Adipose tissue (tissue), 3 donors: ENCODE data around the gene ZNF791. TPM values are rescaled to one million over a fixed set of nuclear protein-coding genes. Genes with fewer than 3 reads are reported as not detected.
"Not testable (repeated sequence)": the region's sequence is repeated elsewhere in the genome, so short reads cannot be mapped to it uniquely, and the experiment has no call there.

Experiments
- H3K27ac ChIP-seq: one replicate; pipeline ENCODE4 v1.5.1; 2013; ENCODE audit warnings: low read depth, low read length
- WGBS, 3 donors: extraction: QIAGEN DNeasy Blood & Tissue Kit; methylation state at CpG; one replicate each; pipeline ENCODE4 v1.1.7; 2013; 5-methylcytosine and 5-hydroxymethylcytosine counted together
- polyA plus RNA-seq, 3 donors: library from polyadenylated mRNA; stranded (reverse); fragments of 200-250 nt; gene quantifications; one replicate each; pipeline ENCODE4 v1.2.3, GENCODE V29; 2013
- donor health status: healthy with polysubstance abuse.
- donor health status: Bipolar disorder and iron deficiency.
- donor health status: healthy.

Gene ZNF791
- polyA plus RNA-seq, 3 donors = 4.0 to 7.6 (median 4.4) TPM

DNA sequence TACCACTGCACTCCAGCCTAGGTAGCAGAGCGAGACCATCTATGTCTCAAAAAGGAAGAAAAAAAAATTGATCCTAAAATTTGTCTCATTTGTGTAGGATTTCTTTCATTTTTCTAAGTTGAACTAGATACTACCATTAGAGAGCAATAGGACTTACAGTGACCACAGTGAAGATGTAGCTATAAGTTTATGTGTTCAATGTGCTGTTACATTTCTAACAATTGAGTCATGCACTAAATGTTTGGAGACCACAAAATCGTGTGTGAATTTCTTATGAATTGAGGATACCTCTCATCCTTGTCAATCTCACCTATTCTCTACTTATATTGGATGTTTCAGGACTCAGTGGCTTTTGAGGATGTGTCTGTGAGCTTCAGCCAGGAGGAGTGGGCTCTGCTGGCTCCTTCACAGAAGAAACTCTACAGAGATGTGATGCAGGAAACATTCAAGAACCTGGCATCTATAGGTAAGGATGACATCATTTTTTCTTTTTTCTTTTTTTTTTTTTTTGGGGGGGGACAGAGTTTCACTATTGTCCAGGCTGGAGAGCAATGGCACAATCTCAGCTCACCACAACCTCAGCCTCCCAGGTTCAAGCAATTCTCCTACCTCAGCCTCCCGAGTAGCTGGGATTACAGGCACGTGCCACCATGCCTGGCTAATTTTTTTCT, 12.8 kb downstream of the ZNF791 start:
- 88 to 91% (median 89%) methylated on average over 4 of the region's 4 CpGs for WGBS, 3 donors

DNA sequence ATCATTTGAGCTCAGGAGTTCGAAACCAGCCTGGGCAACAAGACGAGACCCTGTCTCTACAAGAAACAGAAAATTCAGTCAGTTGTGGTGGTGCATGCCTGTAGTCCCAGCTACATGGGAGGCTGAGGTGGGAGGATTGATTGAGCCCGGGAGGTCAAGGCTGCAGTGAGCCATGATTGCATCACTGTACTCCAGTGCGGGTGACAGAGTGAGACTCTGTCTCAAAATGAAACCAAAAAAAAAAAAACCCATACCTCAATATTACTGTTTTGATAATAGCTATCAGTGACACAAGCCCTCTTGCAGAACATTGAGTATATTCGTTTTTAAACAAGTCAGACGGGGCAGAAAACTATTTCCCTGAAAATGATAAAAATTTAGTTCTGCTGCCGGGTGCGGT, 16.2 kb downstream of the ZNF791 start:
- WGBS, 3 donors = 84 to 97% (median 93%) methylated on average over 8 of the region's 8 CpGs
- no peak overlapping the region for H3K27ac ChIP-seq

More for the DNA sequence above, 12.8 kb downstream of the ZNF791 start:
- H3K27ac ChIP-seq = no peak overlapping the region

DNA sequence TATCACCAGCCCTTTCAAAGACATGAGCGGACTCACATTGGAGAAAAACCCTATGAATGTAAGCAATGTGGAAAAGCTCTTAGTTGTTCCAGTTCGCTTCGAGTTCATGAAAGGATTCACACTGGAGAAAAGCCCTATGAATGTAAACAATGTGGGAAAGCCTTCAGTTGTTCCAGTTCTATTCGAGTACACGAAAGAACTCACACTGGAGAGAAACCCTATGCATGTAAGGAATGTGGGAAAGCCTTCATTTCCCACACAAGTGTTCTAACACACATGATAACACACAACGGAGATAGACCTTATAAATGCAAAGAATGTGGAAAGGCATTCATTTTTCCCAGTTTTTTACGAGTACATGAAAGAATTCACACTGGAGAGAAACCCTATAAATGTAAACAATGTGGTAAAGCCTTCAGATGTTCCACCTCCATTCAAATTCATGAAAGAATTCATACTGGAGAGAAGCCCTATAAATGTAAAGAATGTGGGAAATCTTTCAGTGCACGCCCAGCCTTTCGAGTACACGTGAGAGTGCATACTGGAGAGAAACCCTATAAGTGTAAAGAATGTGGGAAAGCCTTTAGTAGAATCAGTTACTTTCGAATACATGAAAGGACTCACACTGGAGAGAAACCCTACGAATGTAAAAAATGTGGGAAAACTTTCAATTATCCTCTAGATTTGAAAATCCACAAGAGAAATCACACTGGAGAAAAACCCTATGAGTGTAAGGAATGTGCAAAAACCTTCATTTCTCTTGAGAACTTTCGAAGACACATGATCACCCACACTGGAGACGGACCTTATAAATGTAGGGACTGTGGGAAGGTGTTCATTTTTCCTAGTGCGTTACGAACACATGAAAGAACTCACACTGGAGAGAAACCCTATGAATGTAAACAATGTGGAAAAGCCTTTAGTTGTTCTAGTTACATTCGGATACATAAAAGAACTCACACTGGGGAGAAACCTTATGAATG, 17.6 kb downstream of the ZNF791 start:
- 98% methylated on average over 17 of the region's 17 CpGs for WGBS, 3 donors

DNA sequence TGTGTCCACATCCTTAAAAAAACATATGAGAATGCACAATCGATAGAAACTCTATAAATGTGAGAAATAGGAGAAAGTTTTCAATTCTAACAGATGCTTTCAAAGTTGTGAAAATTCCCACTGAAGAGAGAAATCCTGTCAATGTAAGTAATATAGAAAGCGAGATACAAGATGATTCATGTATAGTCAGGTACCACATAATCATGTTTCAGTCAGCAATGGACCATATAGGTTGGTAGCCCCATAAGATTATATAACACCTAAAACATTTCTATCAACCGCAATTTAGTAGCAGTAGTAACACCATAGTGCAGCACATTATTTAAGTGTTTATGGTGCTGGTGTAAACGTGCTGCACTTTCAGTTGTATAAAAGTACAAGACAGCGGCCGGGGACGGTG, 18.5 kb downstream of the ZNF791 start:
- WGBS, 3 donors = 90 to 99% (median 96%) methylated on average over 7 of the region's 7 CpGs
- no peak overlapping the region for H3K27ac ChIP-seq

More for the DNA sequence above, 17.6 kb downstream of the ZNF791 start:
- H3K27ac ChIP-seq = no peak overlapping the region

DNA sequence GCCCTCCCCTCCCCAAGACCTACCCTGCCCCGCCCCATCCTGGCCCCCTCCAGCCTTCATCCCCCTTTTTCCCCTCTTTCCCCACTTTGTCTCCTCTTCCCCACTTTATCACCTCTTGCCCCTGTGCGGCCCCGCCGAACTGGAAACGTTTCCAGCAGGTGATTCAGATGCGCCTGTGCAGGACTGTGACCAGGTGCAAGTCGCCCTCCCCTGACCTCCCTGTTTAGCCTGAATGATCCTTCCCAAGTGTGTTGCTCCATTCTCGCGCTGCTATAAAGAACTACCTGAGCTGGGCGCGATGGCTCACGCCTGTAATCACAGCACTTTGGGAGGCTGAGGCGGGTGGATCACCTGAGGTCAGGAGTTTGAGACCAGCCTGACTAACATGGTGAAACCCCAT, 25.9 kb downstream of the ZNF791 start:
- H3K27ac ChIP-seq = no peak overlapping the region
- WGBS, 3 donors = 80 to 90% (median 85%) methylated on average over 13 of the region's 13 CpGs

DNA sequence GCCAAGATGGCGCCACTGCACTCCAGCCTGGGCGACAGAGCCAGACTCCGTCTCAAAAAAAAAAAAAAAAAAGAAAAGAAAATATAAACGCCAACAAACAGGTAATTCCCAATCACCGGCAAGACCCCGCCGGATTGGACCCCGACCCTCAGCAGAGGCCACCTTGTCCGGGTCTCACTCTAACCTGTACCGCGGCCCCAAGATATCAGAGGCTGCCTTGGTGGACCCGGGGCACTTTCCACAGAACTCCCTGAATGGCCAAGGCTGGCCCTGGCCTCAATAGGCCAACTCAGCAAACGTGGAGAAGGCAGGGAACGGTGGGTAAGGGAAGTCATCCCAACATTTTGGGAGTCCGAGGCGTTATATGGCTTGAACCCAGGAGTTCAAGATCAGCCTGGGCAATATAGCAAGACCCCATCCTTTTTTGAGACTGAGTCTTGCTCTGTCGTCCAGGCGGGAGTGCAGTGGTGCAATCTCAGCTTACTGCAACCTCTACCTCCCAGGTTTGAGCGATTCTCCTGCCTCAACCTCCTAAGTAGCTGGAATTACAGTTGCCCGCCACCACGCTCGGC, 28.0 kb downstream of the ZNF791 start:
- WGBS, 3 donors = 94 to 97% (median 96%) methylated on average over 19 to 22 of the region's 22 CpGs
- H3K27ac ChIP-seq = no peak overlapping the region

DNA sequence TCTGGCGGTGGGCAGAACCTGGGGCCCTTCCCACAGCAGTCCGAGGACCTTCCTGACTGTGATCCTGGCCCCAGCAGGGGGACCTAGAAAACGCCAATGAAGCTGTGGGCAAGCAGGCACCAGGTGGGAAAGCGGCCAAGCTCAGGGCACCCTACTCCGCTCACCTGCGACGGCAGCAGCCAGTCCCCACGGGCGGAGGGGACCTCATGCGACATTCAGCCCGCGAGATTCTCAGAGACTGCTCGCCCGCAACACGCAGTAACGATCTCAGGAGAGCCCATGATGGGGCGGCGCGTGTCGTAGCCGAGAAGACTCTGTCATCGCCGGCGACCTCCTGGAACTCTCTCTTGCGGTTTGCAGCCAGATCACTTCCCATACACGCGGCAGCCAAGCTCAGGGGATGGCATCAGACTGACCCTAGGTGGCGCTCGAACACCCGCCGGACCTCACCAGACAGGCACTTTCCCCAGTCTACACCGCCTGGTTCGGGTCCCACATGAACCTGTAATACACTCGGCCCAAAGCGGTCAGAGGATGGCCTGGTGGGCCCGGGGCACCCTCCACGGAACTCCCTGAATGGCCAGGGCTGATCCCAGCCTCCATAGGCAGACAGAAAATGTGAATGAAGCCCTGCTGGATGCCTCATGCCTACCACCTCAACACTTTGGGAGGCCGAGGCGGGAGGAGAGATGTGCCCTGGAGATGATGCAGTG, 29.3 kb downstream of the ZNF791 start:
- WGBS, 3 donors = 8 to 10% (median 9%) methylated on average over 37 to 39 of the region's 39 CpGs
- H3K27ac ChIP-seq = no peak overlapping the region

DNA sequence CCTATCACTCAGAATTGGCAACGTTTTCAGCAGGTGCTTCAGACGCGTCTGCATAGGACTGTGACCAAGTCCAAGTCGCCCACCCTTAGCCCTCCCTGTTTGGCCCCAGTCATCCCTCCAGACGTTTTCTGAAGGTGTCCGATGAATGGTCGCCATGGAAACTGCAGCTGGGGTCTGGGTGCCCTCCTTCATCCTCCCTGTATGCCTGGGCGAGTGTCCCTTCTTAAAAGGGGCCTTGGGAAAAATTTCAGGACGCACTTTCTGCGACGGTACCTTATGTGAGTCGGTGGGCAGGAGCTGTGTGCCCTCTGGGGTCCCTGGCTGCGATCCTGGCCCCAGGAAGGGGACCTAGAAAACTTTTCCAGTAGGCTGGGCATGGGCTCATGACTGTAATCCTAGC, 30.7 kb downstream of the ZNF791 start:
- WGBS, 3 donors = 69 to 81% (median 75%) methylated on average over 13 of the region's 13 CpGs

DNA sequence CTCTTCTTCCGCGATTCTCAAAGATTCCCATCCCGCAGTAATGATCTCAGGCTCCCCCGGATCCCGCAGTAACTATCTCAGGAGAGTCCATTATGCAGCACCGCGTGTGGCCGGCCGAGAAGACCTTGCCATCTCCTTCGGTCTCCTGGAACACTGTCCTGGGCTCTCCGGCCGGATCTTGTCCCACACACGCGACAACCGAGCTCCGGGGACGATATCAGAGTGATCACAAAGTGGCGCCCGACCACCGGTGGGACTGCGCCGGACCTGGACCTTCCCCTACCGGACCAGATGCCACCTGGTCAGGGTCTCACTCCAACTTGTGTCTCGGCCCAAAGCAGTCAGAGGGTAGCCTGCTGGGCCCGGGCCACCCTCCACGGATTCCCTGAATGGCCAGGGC, 31.8 kb downstream of the ZNF791 start:
- WGBS, 3 donors = 90 to 94% (median 93%) methylated on average over 26 of the region's 26 CpGs
- H3K27ac ChIP-seq = no peak overlapping the region

More for the DNA sequence above, 30.7 kb downstream of the ZNF791 start:
- H3K27ac ChIP-seq = no peak overlapping the region

DNA sequence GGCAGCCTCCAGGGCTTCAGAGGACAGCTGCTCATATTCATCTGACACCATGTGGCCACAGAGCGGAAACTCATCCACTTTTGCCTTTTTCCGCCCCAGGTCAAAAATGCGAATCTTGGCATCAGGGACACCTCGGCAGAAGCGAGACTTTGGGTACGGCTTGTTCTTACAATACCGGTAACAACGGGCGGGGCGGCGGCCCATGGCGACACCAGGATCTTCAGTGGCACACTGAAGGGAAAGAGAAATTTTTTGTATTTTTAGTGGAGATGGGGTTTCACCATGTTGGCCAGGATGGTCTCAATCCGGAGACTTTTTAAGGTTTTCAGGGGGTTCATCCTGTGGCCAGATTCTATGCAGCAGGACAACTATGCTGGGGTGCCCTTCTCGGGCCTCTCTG, 33.0 kb downstream of the ZNF791 start:
- not testable (repeated sequence) for H3K27ac ChIP-seq
- WGBS, 3 donors = 93 to 96% (median 95%) methylated on average over 14 of the region's 14 CpGs

DNA sequence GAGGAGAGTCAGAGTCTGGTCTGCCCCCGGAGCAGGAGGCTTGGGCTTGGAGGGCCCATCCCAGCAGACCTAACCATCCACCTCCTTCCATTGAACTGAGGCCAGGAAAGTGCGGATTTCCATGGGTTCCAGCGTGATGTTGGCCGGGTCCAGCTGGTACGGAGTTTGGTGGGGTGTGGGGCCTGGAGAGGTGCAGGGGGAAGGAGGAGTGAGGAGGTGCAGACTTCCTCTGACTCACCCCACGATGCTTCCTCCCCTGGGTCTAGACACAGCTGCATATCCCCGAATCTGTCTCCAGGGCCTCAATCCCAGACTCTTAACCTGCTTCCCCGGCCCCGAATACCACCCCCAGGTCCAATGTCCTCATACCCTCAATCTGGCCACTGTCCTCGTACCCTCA, 35.8 kb downstream of the ZNF791 start:
- WGBS, 3 donors = 80 to 97% (median 86%) methylated on average over 10 of the region's 10 CpGs
- H3K27ac ChIP-seq = no peak overlapping the region

DNA sequence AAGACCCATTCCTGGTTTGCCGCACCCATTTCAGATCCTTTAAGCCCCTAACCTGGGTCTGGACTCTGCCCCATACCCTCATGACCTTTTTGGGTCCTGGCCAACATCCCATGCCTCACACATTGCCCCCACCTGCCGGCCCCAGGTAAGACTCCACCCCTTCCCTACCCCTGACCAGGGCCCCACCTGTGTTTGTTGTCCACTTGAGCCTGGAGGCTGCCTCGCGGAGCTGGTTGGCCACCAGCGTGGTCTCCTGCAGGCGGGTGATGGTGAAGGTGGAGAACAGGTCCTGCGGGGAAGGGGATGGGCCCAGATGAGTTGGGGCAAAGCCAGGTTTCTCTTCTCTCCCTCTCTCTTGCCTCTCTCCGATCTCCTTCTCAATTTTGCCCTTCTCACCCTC, 36.3 kb downstream of the ZNF791 start:
- no peak overlapping the region for H3K27ac ChIP-seq

DNA sequence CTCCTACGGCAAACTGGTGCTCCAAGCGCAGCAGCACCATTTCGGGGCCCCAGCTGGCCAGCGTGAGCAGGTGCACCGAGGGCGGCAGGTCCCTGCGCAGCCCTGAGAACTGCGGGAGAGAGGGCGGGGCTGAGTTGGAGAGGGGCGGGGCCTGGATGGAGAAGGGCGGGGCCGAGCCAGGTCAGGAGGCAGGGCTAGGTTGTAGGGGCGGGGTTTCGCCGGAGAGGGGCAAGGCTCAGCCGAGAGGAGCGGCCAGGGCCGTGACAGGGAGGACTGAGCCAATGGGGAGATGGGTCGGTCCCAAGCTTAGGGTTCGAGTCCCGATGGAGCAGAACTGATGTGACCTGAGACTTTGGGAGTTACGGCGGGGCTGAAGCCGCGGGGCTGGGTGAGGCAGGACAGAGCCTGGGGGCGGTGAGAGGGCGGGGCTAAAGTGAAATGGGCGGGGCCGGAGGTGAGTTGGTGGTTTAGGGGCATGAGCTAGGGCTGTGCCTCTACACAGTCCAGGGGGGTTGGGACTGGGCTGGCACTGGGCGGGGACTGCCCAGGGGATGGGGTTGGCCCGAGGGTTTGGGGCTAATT, 36.9 kb downstream of the ZNF791 start:
- WGBS, 3 donors = 11 to 20% (median 12%) methylated on average over 29 to 31 of the region's 31 CpGs
- H3K27ac ChIP-seq = no peak overlapping the region

More for the DNA sequence above, 36.3 kb downstream of the ZNF791 start:
- 54 to 84% (median 83%) methylated on average over 8 of the region's 8 CpGs for WGBS, 3 donors

DNA sequence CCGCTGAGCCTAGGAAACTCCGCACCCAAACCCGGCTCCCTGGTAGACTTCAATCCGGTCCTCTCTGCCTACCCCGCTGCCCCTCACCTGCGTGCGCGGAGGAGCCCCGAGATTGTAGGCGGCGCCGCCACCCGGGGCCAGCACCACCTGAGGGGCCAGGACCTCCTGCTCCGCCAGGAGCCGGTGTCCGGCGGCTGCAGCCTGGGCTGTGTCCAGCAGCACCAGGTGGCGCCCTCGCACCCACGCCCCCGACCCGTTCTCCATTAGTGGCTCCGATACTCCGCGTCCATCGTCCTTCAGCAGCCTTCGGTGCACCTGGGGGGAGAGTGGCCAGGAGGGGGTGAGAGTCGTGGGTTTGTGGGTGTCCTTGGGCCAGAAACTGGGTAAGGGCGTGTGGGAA, 37.4 kb downstream of the ZNF791 start:
- no peak overlapping the region for H3K27ac ChIP-seq
- 9 to 21% (median 20%) methylated on average over 27 to 29 of the region's 29 CpGs for WGBS, 3 donors

DNA sequence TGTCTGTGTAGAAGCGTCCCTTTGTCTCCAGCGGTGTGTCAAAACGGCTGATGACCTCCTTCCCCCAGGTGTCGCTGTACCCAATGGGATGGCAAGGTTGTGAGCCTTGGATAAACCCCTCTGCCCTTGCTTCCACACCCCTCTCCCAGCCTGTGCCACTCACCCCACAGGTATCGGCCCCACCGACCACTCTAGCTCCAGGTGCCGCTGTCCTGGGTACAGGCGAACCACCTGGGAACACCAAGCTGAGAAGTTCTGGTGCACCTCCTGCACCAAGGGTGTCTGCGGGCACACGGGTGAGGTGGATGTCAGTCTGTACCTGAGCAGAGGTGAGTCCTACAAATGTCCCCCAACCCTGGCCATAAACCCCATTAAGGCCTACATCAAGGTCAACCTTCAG, 39.2 kb downstream of the ZNF791 start:
- H3K27ac ChIP-seq = no peak overlapping the region
- 93 to 97% (median 96%) methylated on average over 10 of the region's 10 CpGs for WGBS, 3 donors

DNA sequence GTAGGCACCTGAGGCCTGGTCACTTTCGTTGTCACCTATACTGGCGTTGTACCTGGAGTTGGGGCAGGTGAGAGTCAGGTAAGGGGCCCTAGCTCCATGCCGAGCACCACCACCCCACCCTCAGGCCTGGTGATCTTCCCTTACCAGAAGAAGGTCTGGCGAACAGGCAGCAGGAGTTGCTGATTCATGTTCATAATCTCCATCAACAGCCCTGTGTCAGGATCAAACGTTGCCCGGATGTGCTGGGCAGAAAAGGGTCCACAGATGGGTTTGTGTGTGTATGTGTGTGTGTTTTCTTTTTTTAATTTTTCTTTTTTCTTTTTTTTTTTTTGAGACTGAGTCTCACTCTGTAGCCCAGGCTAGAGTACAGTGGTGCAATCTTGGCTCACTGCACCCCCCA, 41.5 kb downstream of the ZNF791 start:
- 89 to 95% (median 92%) methylated on average over 6 of the region's 6 CpGs for WGBS, 3 donors
- H3K27ac ChIP-seq = no peak overlapping the region

DNA sequence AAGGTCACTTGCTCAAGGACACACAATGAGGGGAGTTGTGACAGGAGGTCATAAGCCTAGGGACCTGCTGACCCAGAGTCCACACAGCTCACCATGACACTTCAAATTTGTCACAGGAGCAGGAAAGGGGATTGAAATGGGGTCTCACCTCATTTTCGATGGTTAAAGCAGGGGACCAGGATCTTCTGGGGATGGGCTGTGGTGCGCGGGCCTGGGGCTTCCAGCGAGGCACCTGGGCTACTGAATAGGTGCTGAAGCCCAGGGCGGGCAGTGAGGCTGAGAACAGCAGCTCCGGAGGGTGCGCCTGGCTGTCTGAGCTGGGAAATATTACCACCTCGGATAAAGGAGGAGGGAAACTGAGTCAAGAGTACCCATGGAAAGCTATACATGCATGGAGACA, 44.8 kb downstream of the ZNF791 start:
- WGBS, 3 donors = 92 to 97% (median 95%) methylated on average over 8 of the region's 8 CpGs
- no peak overlapping the region for H3K27ac ChIP-seq

DNA sequence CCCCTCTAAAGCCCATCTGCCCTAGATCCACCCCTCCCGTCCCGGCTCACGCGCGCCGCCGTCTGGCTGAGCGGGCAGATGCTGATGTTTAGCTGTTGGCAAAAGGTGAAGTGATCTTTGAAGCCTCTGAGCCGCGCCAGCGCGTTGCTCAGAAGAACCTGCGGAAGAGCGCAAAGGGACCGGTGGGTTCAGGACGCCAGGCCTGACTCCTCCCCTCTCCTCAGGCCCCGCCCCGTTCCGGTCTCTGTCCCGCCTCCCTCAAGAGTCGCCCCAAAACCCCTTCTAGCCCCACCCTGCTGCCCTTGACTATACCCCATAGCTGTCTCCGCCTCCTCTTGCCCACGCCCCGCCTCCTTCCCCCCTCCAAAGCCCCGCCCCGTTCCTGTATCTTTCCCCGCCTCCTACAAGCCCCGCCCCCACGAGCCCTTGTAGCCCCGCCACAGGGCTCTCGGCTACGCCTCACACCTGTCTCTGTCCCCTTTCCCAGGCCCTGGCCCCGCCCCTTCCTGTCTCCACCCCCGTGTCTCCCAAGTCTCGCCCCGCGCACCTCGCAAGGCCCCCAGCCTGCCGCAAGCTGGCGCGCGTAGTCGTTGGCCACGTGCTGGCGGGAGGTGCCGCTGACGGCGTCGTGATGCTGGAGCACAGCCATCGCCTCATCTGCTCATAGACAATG, 46.3 kb downstream of the ZNF791 start:
- no peak overlapping the region for H3K27ac ChIP-seq
- WGBS, 3 donors = 63 to 79% (median 74%) methylated on average over 46 to 50 of the region's 50 CpGs
